ENCODE measurements around the gene MLKL.
A peak's percentile ranks its signal among the peaks of the same experiment; 100 is the strongest.

MLKL gene

DNA sequence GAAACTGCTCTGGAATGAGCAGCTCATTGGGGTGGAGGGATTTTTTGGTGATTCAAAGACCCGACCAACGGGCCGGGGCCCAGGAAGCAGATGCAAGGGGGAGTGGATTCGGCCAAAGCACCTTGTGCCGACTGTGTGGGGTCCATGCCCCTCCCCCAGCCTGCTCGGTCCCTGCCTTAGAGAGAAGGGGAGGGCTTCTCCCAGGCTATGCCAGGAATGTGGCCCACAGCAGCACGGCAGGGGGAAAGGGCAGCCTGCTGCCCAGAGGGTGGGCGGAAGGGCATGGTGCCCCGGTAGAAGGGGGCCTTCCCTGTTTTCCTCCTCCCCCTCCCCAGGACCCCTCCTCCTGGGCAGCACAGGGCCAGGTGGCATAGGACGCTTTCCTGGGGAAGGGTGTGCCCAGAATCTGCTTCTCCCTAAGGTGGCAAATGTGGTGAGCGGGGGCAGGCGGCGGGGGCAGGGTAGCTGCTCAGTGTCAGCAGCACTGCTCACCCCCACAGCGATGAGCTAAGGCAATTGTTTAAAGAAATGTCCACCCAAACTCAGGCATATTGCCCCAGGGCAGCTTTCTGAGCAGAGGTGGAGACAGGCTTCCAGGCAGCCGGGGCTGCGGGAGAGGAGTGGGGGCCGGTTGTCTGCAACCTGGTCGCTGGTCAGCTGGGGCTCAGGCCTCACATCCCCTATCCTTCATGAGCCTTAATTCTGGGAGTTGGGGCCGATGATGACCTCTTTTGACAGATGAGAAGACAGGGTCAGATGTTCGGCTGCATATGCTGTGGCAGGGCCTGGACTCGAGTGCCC, 33.9 kb upstream of the MLKL start:
- H3K4me3 ChIP-seq (ENCODE audit: control insufficient read depth, low read depth, low read length) = no peak overlapping the region
- no peak for DNase-seq (ENCODE audit: low read depth)
- TF ChIP-seq, protein P1, sequence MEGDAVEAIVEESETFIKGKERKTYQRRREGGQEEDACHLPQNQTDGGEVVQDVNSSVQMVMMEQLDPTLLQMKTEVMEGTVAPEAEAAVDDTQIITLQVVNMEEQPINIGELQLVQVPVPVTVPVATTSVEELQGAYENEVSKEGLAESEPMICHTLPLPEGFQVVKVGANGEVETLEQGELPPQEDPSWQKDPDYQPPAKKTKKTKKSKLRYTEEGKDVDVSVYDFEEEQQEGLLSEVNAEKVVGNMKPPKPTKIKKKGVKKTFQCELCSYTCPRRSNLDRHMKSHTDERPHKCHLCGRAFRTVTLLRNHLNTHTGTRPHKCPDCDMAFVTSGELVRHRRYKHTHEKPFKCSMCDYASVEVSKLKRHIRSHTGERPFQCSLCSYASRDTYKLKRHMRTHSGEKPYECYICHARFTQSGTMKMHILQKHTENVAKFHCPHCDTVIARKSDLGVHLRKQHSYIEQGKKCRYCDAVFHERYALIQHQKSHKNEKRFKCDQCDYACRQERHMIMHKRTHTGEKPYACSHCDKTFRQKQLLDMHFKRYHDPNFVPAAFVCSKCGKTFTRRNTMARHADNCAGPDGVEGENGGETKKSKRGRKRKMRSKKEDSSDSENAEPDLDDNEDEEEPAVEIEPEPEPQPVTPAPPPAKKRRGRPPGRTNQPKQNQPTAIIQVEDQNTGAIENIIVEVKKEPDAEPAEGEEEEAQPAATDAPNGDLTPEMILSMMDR (IDR thresholded peaks at IDR 0.05; ENCODE audit: control insufficient read depth, insufficient read depth, low read depth, low read length, missing control alignments) = no peak

DNA sequence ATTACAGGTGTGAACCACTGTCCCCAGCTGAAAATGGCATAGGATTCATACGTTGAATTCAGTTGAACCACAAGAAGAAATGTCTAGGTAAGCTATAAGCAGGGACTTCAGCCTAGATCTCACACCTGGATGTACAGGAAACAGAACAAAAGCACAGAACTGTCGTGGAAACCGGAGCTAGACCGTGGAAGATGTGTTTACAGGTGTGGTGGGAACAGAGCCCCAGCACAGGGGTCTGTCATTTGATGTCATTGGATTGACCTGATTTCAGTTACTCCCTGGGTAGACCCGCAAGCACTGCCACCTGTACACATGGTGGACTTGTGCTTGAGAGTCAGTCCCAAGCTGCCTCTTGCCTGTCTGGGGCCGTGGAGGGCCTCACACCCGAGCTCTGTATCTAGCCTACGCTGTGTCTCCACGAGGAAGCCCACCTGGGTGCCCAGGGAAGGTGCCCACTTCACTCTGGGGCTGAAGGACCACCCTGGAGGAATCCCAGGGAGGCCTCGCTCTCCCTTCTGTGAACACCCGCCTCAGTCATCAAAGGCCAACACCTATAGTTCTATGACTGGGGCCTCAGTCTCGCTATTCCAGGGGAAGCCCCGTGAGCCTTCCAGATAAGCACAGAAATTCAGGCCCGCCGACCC, 32.2 kb upstream of the MLKL start:
- no peak overlapping the region for H3K4me3 ChIP-seq (ENCODE audit: control insufficient read depth, low read depth, low read length)
- DNase-seq (ENCODE audit: low read depth) = no peak
- TF ChIP-seq, protein P1 (IDR thresholded peaks at IDR 0.05; ENCODE audit: control insufficient read depth, insufficient read depth, low read depth, low read length, missing control alignments) = no peak

DNA sequence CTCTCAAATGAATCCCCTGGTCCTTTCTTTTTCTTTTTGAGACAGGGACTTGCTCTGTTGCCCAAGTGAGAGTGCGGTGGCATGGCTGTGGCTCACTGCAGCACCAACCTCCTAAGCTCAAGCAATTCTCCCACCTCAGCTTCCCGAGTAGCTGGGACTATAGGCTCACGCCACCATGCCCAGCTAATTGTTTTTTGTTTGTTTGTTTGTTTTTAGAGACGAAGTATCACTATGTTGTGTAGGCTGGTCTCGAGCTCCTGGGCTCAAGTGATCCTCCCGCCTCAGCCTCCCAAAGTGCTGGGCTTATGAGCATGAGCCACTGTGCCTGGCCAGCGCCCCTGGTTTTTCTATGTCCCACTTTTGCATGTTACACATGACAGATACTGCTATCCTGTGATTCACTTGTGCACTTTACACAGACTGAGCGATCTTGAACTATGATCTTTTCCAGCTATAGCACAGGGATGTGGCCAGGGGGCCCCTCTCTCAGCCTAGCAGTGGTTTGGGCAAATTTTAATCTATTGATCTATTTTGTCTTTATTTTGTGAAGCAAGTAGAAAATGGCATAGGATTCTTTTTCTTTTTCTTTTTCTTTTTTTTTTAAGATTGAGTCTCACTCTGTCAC, 31.3 kb upstream of the MLKL start:
- H3K4me3 ChIP-seq (ENCODE audit: control insufficient read depth, low read depth, low read length) = no peak overlapping the region
- no peak for DNase-seq (ENCODE audit: low read depth)
- TF ChIP-seq, protein P1 (IDR thresholded peaks at IDR 0.05; ENCODE audit: control insufficient read depth, insufficient read depth, low read depth, low read length, missing control alignments) = no peak

DNA sequence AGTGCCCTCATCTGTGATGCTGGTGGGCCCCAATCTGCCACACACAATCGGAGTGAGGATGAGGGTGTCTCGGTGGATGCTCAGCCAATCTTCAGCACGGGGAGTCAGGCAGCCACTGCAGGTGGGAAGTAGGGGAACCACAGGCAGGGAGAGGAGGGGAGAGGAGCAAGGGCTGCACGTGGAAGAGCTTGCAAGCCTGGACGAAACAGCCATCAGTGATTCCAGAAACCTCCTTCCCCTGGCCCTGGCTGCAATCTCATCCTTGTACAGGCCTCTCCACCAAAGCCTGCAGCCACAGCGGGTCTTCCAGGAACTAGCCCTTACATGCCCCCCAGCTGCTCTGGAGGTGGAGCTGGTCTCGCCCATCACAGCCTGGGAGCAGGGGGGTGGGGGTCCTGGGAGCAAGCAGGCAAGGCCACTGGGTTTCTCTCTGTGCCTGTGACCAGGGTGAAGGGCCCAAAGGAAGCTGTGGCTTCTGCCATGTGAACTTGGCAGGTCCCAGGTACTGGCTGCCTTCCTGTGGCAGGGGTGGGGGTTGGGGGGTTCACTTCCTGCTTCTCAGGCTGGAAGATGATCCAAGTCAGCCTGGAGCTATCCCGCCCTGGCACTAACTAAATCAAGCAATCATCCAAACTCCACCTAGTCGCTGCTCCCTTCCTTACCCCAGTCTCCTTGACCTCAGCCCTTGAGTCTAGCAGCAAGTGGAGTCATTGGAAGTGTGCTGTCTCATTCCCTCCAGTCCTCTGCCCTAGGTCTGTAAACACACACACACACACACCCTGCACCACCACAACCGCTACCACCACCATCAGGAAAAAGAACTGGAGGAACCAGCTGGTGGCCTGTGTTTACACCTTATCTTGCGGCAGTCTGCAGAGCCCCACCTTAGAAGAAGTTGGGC, 29.4 kb upstream of the MLKL start:
- TF ChIP-seq, protein P1 (IDR thresholded peaks at IDR 0.05; ENCODE audit: control insufficient read depth, insufficient read depth, low read depth, low read length, missing control alignments) = no peak
- H3K4me3 ChIP-seq (ENCODE audit: control insufficient read depth, low read depth, low read length) = no peak overlapping the region
- no peak for DNase-seq (ENCODE audit: low read depth)

DNA sequence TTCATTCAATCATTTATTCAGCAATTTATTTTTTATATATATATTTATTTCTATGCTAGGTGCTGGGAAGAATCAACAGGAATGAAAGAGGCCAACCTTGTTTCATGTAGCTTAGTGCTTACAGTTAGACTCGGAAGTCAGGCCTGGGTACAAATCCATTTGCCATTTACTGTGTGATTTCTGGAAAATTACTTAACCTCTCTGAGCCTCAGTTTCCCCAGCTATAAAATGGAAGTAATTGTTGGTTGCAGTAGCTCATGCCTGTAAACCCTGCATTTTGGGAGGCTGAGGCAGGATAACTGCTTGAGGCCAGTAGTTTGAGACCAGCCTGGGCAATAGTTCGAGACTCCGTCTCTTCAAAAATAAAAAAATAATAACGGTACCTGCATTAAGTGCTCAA, 27.2 kb upstream of the MLKL start:
- no peak for DNase-seq (ENCODE audit: low read depth)
- TF ChIP-seq, protein P1 (IDR thresholded peaks at IDR 0.05; ENCODE audit: control insufficient read depth, insufficient read depth, low read depth, low read length, missing control alignments) = no peak
- no peak overlapping the region for H3K4me3 ChIP-seq (ENCODE audit: control insufficient read depth, low read depth, low read length)

DNA sequence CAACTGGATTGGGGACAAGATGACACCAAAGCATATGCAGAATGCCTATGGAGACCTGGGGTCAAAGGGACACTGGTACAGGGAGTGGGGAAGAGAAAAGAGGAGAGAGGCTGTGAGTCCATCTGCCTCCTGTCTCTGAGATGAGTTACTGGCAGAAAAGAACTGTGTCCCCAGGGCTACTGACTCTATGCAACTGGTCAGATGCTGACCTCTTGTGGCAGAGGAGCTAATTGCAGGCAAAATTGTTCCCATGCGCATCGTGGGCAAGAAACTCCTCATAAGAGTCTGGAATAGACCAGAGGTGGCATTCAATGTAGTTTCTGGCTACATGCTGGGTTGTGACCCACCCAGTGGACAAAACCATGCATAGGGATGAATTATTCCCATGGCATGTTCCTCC, 26.1 kb upstream of the MLKL start:
- no peak for DNase-seq (ENCODE audit: low read depth)
- no peak overlapping the region for H3K4me3 ChIP-seq (ENCODE audit: control insufficient read depth, low read depth, low read length)
- TF ChIP-seq, protein P1 (IDR thresholded peaks at IDR 0.05; ENCODE audit: control insufficient read depth, insufficient read depth, low read depth, low read length, missing control alignments) = peak; percentile 40

Data from AG09309 (cell line).